OCI-LY1 (cell line): ENCODE data around the gene PAN2.

Experiments
- H2AFZ ChIP-seq: fragments of 200-600 bp; sonication (generic), shearing (Covaris generic); 2 replicates; pipeline ENCODE4 v1.6.0; 2014; ENCODE audit warnings: antibody characterized with exemption, mild to moderate bottlenecking, low read length
- H3F3A ChIP-seq: fragments of 200-600 bp; sonication (generic), shearing (Covaris generic); 2 replicates; pipeline ENCODE4 v1.6.0; 2014; ENCODE audit warnings: mild to moderate bottlenecking, antibody characterized with exemption, low read length, moderate library complexity; ENCODE audit not compliant: insufficient read depth
- H3K27ac ChIP-seq: fragments of 200-600 bp; sonication (generic); 2 replicates; pipeline ENCODE4 v1.5.1; 2014; ENCODE audit warnings: low read length, mixed run types, mild to moderate bottlenecking, low read depth; ENCODE audit not compliant: poor library complexity, severe bottlenecking
- H3K27me3 ChIP-seq: fragments of 200-600 bp; sonication (generic); 2 replicates; pipeline ENCODE4 v1.6.0; 2014; ENCODE audit warnings: antibody characterized with exemption, mild to moderate bottlenecking, low read length, moderate library complexity; ENCODE audit not compliant: insufficient read depth
- H3K36me3 ChIP-seq: fragments of 200-600 bp; sonication (generic); 2 replicates; pipeline ENCODE4 v1.6.1; 2014; ENCODE audit warnings: mild to moderate bottlenecking, antibody characterized with exemption, low read length, moderate library complexity, mixed read lengths; ENCODE audit not compliant: insufficient read depth
- H3K4me1 ChIP-seq: fragments of 200-600 bp; sonication (generic); 2 replicates; pipeline ENCODE4 v1.5.1; 2014; ENCODE audit warnings: mild to moderate bottlenecking, low read length, moderate library complexity; ENCODE audit not compliant: insufficient read depth, severe bottlenecking
- H3K4me2 ChIP-seq: fragments of 200-600 bp; sonication (generic), shearing (Covaris generic); 2 replicates; pipeline ENCODE4 v1.6.1; 2014; ENCODE audit warnings: low read length
- H3K4me3 ChIP-seq: fragments of 200-600 bp; sonication (generic); 2 replicates; pipeline ENCODE4 v1.5.1; 2014; ENCODE audit warnings: low read length, low read depth, mild to moderate bottlenecking, mixed read lengths; ENCODE audit not compliant: poor library complexity, severe bottlenecking
- H3K79me2 ChIP-seq: fragments of 200-600 bp; shearing (Covaris generic); 2 replicates; pipeline ENCODE4 v1.6.1; 2016; ENCODE audit warnings: mixed run types, low read length, mixed read lengths; ENCODE audit not compliant: insufficient read depth
- H3K9ac ChIP-seq: fragments of 200-600 bp; sonication (generic), shearing (Covaris generic); 2 replicates; pipeline ENCODE4 v1.6.1; 2014; ENCODE audit warnings: mild to moderate bottlenecking, low read length, mixed read lengths
- H3K9me2 ChIP-seq: fragments of 200-600 bp; sonication (generic), shearing (Covaris generic); 2 replicates; pipeline ENCODE4 v1.6.1; 2014; ENCODE audit warnings: low read depth, mild to moderate bottlenecking, low read length, mixed read lengths
- H3K9me3 ChIP-seq: fragments of 200-600 bp; shearing (Covaris generic); 2 replicates; pipeline ENCODE4 v1.6.1; 2014; ENCODE audit warnings: low read length, mixed read lengths
- H4K20me1 ChIP-seq: fragments of 200-600 bp; sonication (generic), shearing (Covaris generic); 2 replicates; pipeline ENCODE4 v1.6.0; 2016; ENCODE audit warnings: mild to moderate bottlenecking, low read length; ENCODE audit not compliant: insufficient read depth
- EZH2 ChIP-seq: fragments of 200-600 bp; sonication (generic), shearing (Covaris generic); IDR thresholded peaks from 2 replicates; pipeline ENCODE4 v1.8.0; 2017; ENCODE audit warnings: borderline replicate concordance, mixed run types, mild to moderate bottlenecking, antibody characterized with exemption, low read length, moderate library complexity, mixed read lengths
- TF ChIP-seq, protein P1 (sequence below): fragments of 200-600 bp; sonication (generic), shearing (Covaris generic); IDR thresholded peaks from 2 replicates; pipeline ENCODE4 v1.5.1; 2017; ENCODE audit warnings: mild to moderate bottlenecking, antibody characterized with exemption, low read length, moderate library complexity, mixed read lengths

The PAN2 gene

DNA sequence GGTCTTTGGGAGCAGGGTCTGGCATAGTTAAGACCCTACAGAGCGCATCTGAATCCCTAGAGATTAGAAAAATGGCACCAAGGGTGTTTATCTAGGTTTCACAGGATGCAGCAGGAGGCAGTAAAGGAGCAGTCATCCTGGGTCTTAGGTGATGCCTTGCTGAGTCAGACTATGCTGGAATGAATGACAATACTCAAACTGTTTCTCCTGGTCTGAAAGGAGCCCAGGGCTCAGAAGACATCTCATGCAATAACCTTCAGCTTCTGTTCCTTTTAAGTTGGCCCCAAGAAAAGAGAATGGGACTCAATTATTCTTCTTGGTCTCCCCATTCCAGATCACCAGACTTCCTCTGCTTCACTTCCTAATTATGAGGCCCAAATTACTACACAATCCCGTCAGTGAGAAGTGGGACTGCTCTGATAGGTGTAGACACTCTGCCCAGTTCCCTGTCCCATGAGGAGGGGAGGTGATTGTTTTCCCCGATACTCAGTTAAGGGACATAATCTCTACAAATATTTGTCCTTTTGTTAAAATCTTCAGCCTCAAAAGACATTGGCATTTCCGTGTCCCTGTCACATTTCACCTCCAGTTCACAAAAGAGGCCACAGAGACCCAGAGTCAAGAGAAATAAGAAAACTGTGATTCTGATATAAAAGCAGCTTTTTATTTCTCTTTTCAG, 43.6 kb upstream of the PAN2 start:
- no peak overlapping the region for H3K4me3 ChIP-seq
- H2AFZ ChIP-seq, result peak overlapping the region; percentile 84; the same call in 1 of the 2 replicates
- H3K27me3 ChIP-seq, result no peaks in the 10 kb centered on the region
- H3K27ac ChIP-seq, result peak overlapping the region; percentile 97
- H4K20me1 ChIP-seq, result no peaks in the 10 kb centered on the region
- H3K36me3 ChIP-seq, result peaks cover 4% of the 10 kb centered on the region; the same call in 1 of the 2 replicates
- H3K9me2 ChIP-seq, result no peaks in the 10 kb centered on the region
- H3K4me2 ChIP-seq, result no peak overlapping the region
- no peak overlapping the region for H3K9ac ChIP-seq
- no peaks in the 10 kb centered on the region for H3F3A ChIP-seq
- no peak for TF ChIP-seq EZH2
- TF ChIP-seq, protein P1, sequence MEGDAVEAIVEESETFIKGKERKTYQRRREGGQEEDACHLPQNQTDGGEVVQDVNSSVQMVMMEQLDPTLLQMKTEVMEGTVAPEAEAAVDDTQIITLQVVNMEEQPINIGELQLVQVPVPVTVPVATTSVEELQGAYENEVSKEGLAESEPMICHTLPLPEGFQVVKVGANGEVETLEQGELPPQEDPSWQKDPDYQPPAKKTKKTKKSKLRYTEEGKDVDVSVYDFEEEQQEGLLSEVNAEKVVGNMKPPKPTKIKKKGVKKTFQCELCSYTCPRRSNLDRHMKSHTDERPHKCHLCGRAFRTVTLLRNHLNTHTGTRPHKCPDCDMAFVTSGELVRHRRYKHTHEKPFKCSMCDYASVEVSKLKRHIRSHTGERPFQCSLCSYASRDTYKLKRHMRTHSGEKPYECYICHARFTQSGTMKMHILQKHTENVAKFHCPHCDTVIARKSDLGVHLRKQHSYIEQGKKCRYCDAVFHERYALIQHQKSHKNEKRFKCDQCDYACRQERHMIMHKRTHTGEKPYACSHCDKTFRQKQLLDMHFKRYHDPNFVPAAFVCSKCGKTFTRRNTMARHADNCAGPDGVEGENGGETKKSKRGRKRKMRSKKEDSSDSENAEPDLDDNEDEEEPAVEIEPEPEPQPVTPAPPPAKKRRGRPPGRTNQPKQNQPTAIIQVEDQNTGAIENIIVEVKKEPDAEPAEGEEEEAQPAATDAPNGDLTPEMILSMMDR, result no peak
- no peaks in the 10 kb centered on the region for H3K79me2 ChIP-seq
- peaks cover 40% of the 10 kb centered on the region for H3K4me1 ChIP-seq
- H3K9me3 ChIP-seq, result 0 out of 2 replicates have a peak, but pooled peaks cover 3% of the 10 kb centered on the region

DNA sequence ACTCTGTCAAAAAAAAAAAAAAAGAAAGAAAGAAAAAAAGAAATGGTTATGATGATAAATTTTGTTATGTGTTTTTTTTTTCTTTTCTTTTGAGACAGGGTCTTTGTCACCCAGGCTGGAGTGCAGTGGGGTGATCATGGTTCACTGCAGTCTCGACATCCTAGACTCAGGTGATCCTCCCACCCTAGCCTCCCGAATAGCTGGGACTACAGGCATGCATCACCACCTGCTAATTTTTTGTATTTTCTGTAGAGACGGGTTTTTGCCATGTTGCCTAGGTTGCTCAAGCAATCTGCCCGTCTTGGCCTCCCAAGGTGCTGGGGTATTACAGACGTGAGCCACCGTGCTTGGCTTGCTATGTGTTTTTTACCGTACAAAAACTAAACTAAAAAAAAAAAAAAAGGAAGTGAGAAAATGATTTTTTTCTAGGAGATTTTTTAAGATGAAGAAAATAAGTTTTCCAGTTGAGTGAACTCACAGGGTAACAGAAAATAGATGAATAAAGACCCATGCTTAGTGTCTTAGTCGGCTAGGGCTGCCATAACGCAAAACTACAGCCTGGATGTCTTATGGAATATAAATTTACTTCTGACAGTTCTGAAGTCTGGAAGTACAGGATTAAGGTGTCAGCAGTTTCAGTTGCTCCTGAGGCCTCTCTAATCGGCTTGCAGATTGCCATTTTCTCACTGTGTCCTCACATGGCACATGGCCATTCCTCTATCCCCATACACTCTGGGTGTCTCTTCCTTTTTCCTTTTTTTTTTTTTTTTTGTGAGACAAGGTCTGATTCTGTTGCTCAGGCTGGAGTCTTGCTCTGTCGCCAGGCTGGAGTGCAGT, 42.0 kb upstream of the PAN2 start:
- Histone ChIP-seq H3K4me1 (peaks cover 40% of the 10 kb centered on the region), H3K36me3 (peaks cover 4% of the 10 kb centered on the region; the same call in 1 of the 2 replicates), H3K27ac (peak overlapping the region; percentile 97), H3K4me2 (peak overlapping the region; percentile 61), H3F3A (no peaks in the 10 kb centered on the region), H3K9ac (peak overlapping the region; percentile 54), H2AFZ (no peak overlapping the region), H3K27me3 (no peaks in the 10 kb centered on the region), H3K9me2 (no peaks in the 10 kb centered on the region), H3K4me3 (no peak overlapping the region), H3K9me3 (peaks cover 9% of the 10 kb centered on the region; the same call in 1 of the 2 replicates), H4K20me1 (no peaks in the 10 kb centered on the region), H3K79me2 (no peaks in the 10 kb centered on the region)
- no peak for TF ChIP-seq EZH2
- TF ChIP-seq, protein P1, result no peak

DNA sequence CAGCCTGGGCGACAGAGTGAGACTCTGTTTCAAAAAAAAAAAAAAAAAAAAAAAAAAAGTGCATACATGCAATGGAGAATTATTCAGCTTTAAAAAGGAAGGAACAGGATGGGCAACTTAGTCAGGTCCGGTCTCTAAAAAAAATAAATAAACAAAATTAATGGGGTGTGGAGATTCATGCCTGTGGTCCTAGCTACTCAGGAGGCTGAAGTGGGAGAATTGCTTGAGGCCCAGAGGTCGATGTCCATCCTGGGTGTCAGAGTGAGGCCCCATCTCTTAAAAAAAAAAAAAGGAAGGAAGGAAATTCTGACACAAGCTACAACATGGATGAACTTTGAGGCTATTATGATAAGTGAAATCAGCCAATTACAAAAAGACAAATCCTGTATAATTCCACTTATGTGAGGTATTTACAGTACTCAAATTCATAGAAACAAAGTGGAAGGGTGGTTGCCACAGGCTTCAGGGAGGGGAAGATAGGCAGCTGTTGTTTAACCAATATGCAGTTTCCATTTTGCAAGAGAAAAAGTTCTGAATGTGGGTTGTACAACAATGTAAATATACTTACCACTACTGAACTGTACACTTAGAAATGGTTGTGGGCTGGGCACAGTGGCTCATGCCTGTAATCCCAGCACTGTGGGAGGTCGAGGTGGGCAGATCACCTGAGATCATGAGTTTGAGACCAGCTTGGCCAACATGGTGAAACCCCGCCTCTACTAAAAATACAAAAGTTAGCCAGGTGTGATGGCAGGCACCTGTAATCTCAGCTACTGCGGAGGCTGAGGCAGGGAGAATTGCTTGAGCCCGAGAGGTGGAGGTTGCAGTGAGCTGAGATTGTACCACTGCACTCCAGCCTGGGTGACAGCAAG, 41.2 kb upstream of the PAN2 start:
- no peak for TF ChIP-seq EZH2
- TF ChIP-seq, protein P1, result no peak
- Histone ChIP-seq H2AFZ (no peak overlapping the region), H3K36me3 (peaks cover 4% of the 10 kb centered on the region; the same call in 1 of the 2 replicates), H4K20me1 (no peaks in the 10 kb centered on the region), H3K9me3 (peaks cover 9% of the 10 kb centered on the region; the same call in 1 of the 2 replicates), H3K27ac (peak overlapping the region; percentile 97), H3K9me2 (no peaks in the 10 kb centered on the region), H3K27me3 (no peaks in the 10 kb centered on the region), H3K4me2 (peak overlapping the region; percentile 49), H3F3A (no peaks in the 10 kb centered on the region), H3K79me2 (no peaks in the 10 kb centered on the region), H3K4me3 (peak overlapping the region; percentile 12), H3K4me1 (peaks cover 40% of the 10 kb centered on the region), H3K9ac (peak overlapping the region; percentile 32)
